Heart left ventricle (tissue), 16 donors: Measurements from ENCODE around the gene LAMA1. TPM values are rescaled to one million over a fixed set of nuclear protein-coding genes. Genes with fewer than 3 reads are reported as not detected.

Experiments
- ATAC-seq, 4 donors: fragments of 200-7000 bp; cut with Tn5 transposase; one replicate each; pipeline ENCODE4 v1.9.1; 2020 to 2022; ENCODE audit warnings: moderate library complexity in 4 of 4, mild to moderate bottlenecking in 3 of 4, moderate number of reproducible peaks in 1 of 4
- DNase-seq, 5 donors: peaks; one replicate each; pipeline ENCODE4 v3.0.0-alpha.2; 2020
- H3K27ac ChIP-seq, 12 donors: fragments of 200-600 bp; sonication (generic) in 4 of 12; one replicate each; pipeline versions ENCODE4 v1.5.0 to v1.8.0; 2016 to 2022; ENCODE audit warnings: mild to moderate bottlenecking in 2 of 12
- H3K27me3 ChIP-seq, 9 donors: fragments of 200-600 bp; sonication (generic) in 2 of 9; one replicate each; pipeline versions ENCODE4 v1.5.1 to v1.8.0; 2016 to 2022; ENCODE audit warnings: mild to moderate bottlenecking in 3 of 9
- H3K36me3 ChIP-seq, 9 donors: fragments of 200-600 bp; sonication (generic) in 2 of 9; one replicate each; pipeline versions ENCODE4 v1.5.0 to v1.8.0; 2018 to 2022; ENCODE audit warnings: mild to moderate bottlenecking in 2 of 9
- H3K4me1 ChIP-seq, 12 donors: fragments of 200-600 bp; sonication (generic) in 4 of 12; one replicate each; pipeline versions ENCODE4 v1.5.0 to v1.8.0; 2016 to 2022; ENCODE audit warnings: mild to moderate bottlenecking in 3 of 12
- H3K4me3 ChIP-seq, 12 donors: fragments of 200-600 bp; sonication (generic) in 4 of 12; one replicate each; pipeline versions ENCODE4 v1.5.0 to v1.8.0; 2017 to 2022; ENCODE audit warnings: mild to moderate bottlenecking in 9 of 12, moderate library complexity in 4 of 12
- H3K9me3 ChIP-seq, 12 donors: fragments of 200-600 bp; sonication (generic) in 4 of 12; one replicate each; pipeline versions ENCODE4 v1.5.0 to v1.8.0; 2016 to 2022; ENCODE audit warnings: mild to moderate bottlenecking in 1 of 12
- CTCF ChIP-seq, 12 donors: fragments of 200-600 bp; sonication (generic) in 4 of 12; IDR thresholded peaks; one replicate each; pipeline versions ENCODE4 v1.5.0 to v1.8.0; 2018 to 2022; ENCODE audit warnings: antibody characterized with exemption in 12 of 12, mild to moderate bottlenecking in 5 of 12
- POLR2A ChIP-seq, 2 donors: fragments of 450-650 bp; IDR thresholded peaks; one replicate each; pipeline ENCODE4 v1.6.1; 2017; ENCODE audit warnings: antibody characterized with exemption in 2 of 2, mild to moderate bottlenecking in 2 of 2, moderate library complexity in 2 of 2
- WGBS, 4 donors: extraction: QIAGEN DNeasy Blood & Tissue Kit in 2 of 4; methylation state at CpG; one replicate each; pipeline versions ENCODE4 v1.1.5 to v1.1.7; 2013 to 2018; 5-methylcytosine and 5-hydroxymethylcytosine counted together
- intact Hi-C, 10 donors: fragments of 100-400 bp; cut with DNase I; formaldehyde crosslinking; loops; one replicate each; pipeline versions ENCODE4 v1.11.1 to v1.14.2; 2022
- polyA plus RNA-seq, 2 donors: library from polyadenylated mRNA; stranded (reverse); fragments of 200-250 nt; gene quantifications; one replicate each; pipeline ENCODE4 v1.2.3, GENCODE V29; 2013
- total RNA-seq, 9 donors: library from RNA; depleted of rRNA in 2 of 9; stranded (reverse); fragments of >200 nt in 2 of 9; fragmentation: NEBNext Ultra II Directional in 3 of 9; extraction: Animal tissue kit (Norgen Biotek cat#: 25700) in 3 of 9; gene quantifications; one replicate each; pipeline versions ENCODE4 v1.1.0 to v1.2.4, GENCODE V29; 2016 to 2023
- donor health status: ischemic (EF 13 %, LVEDD 7.1; RV severe dilation, severe dysfunction).
- donor health status: healthy with polysubstance abuse.
- donor health status: DM: no; HTN: yes; CAD: no.
- donor health status: DM: no; HTN: no; CAD: no.
- donor health status: ischemic (EF 25% LVEDD 6.9; RV normal size, moderate dysfunction).
- donor health status: ischemic (EF 25% LVEDD 5.7; RV mildly dilated, moderate dysfunction).
- donor health status: healthy.
- donor health status: DM: yes; HTN: yes; CAD: no.
- donor health status: ischemic (EF 35%, LVEDD 5.7; RV mildly dilated, moderate dysfunction).
- donor health status: nonischemic (EF 11% LVEDD 7.7; RV severe dilation, severe dysfunction).
- donor health status: DM: yes; HTN: yes; CAD: no.
- donor health status: PGD.
- donor health status: ischemic (EF 29% LVEDD 5.4; RV normal size, mild dysfunction).
- donor health status: nonischemic (EF 23%, LVEDD 6.1; RV moderate dilation, normal function).

Gene LAMA1
- total and polyA plus RNA-seq, 11 donors = 0.04 to 1.7 (median 0.28) TPM

- DNase-seq (no peak), ATAC-seq (no peak)
- no peak for TF ChIP-seq POLR2A (IDR thresholded peaks at IDR 0.05)
- no peak for TF ChIP-seq CTCF (IDR thresholded peaks at IDR 0.05)
- Histone ChIP-seq H3K36me3 (no peaks in the 10 kb centered on the region), H3K9me3 (no peaks in the 10 kb centered on the region), H3K27me3 (peaks cover 0 to 8% (median 0%) of the 10 kb centered on the region in 9 donors), H3K27ac (no peak overlapping the region), H3K4me1 (no peaks in the 10 kb centered on the region), H3K4me3 (no peak overlapping the region)
- 83 to 92% (median 85%) methylated on average over 4 of the region's 4 CpGs for WGBS, 4 donors
- intact Hi-C loops = no loop called here
These were observed 21.8 kb upstream of the LAMA1 start for GRCh38 chr18:7139409-7139808.

DNA sequence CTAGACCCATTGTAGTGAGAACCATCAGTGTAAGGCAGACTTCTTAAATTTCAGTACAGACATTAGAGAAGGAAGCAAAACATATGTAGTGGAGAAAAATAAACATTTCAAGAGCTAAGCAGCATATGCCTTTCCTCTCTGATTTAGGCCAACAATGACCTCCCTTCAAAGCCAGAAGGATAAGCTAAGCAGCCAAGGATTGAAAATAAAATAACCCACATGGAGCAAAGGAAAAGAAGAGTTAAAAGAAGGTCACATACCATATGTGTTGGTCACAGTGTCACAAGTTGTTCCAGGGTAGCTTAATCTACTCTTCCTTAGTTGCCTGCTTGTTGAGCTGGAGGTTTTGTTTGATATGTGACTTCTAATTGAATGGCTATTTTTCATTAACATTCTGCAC lies 15.6 kb upstream of the LAMA1 start:
- Histone ChIP-seq H3K27me3 (peaks cover 0 to 8% (median 0%) of the 10 kb centered on the region in 9 donors), H3K4me1 (no peaks in the 10 kb centered on the region), H3K27ac (no peak overlapping the region), H3K36me3 (no peaks in the 10 kb centered on the region), H3K4me3 (no peak overlapping the region), H3K9me3 (no peaks in the 10 kb centered on the region)
- DNase-seq (no peak), ATAC-seq (no peak)
- TF ChIP-seq CTCF (IDR thresholded peaks at IDR 0.05) = no peak
- TF ChIP-seq POLR2A (IDR thresholded peaks at IDR 0.05) = no peak
- intact Hi-C loops = no loop called here

GRCh38 chr18:7132356-7133150 lies 15.0 kb upstream of the LAMA1 start:
- WGBS, 4 donors = 64 to 75% (median 66%) methylated on average over 9 of the region's 9 CpGs
- H3K27me3 ChIP-seq = peaks cover 0 to 12% (median 0%) of the 10 kb centered on the region in 9 donors
- no peak overlapping the region for H3K4me3 ChIP-seq
- no peaks in the 10 kb centered on the region for H3K4me1 ChIP-seq
- H3K27ac ChIP-seq = no peak overlapping the region
- no peaks in the 10 kb centered on the region for H3K9me3 ChIP-seq
- TF ChIP-seq POLR2A (IDR thresholded peaks at IDR 0.05) (no peak), CTCF (IDR thresholded peaks at IDR 0.05) (no peak)
- intact Hi-C loops = no loop called here
- ATAC-seq (no peak), DNase-seq (no peak)
- H3K36me3 ChIP-seq = no peaks in the 10 kb centered on the region

DNA sequence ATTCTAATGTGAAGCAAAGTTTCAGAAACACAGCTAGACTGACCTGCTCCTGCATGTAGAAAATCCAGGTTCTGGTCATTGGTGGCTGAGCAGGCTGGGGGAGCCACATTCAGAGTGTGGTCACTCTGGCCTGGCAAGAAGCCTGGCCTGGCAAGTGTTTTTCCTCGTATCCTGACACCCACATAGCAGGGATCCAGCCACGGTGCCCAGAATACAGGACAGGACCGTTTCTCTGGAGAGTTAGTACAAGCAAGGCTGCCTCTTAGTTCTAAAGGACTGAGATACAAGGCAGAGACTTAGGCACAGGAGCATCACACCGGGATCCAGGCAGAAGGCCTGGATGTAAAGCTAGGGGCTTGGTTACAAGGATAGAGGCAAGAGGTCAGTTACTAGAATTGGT lies 4.8 kb upstream of the LAMA1 start:
- Histone ChIP-seq H3K27me3 (peaks cover 1 to 26% (median 13%) of the 10 kb centered on the region in 9 donors), H3K36me3 (no peaks in the 10 kb centered on the region), H3K9me3 (no peaks in the 10 kb centered on the region), H3K4me3 (no peak overlapping the region), H3K27ac (no peak overlapping the region), H3K4me1 (peaks cover 0 to 8% (median 0%) of the 10 kb centered on the region in 12 donors)
- WGBS, 4 donors = 68 to 84% (median 74%) methylated on average over 4 of the region's 4 CpGs
- intact Hi-C loops = no loop called here
- TF ChIP-seq CTCF (IDR thresholded peaks at IDR 0.05) (no peak), POLR2A (IDR thresholded peaks at IDR 0.05) (no peak)
- no peak for ATAC-seq
- no peak for DNase-seq
